Type B pancreatic cell (in vitro differentiated cells): Measurements from ENCODE around the gene GRB10. TPM values are rescaled to one million over a fixed set of nuclear protein-coding genes. Genes with fewer than 3 reads are reported as not detected.

ENCODE experiments used
- DNase-seq: peaks from one replicate; pipeline ENCODE4 v3.0.0; 2021; ENCODE audit warnings: mixed read lengths; ENCODE audit not compliant: unreplicated experiment; ENCODE audit errors: extremely low spot score
- H3K27ac Mint-ChIP-seq: 2 replicates; pipeline ENCODE4 v1.8.0; 2021; ENCODE audit warnings: mild to moderate bottlenecking, mixed read lengths
- H3K27me3 Mint-ChIP-seq: 2 replicates; pipeline ENCODE4 v1.8.0; 2021; ENCODE audit warnings: mixed read lengths
- H3K36me3 Mint-ChIP-seq: 2 replicates; pipeline ENCODE4 v1.8.0; 2021; ENCODE audit warnings: mixed read lengths
- H3K4me1 Mint-ChIP-seq: one replicate; pipeline ENCODE4 v1.8.0; 2021; ENCODE audit warnings: mixed read lengths; ENCODE audit not compliant: unreplicated experiment
- H3K4me3 Mint-ChIP-seq: 2 replicates; pipeline ENCODE4 v1.8.0; 2021; ENCODE audit warnings: mild to moderate bottlenecking, mixed read lengths
- H3K9me3 Mint-ChIP-seq: 2 replicates; pipeline ENCODE4 v1.8.0; 2021; ENCODE audit warnings: mixed read lengths
- total RNA-seq: library from RNA; stranded (reverse); gene quantifications from 2 replicates; pipeline ENCODE4 v1.2.1, GENCODE V29; 2021; ENCODE audit warnings: low replicate concordance
- TF ChIP-seq, protein P1 (sequence below): fragments of 200-600 bp; sonication (generic); conservative IDR thresholded peaks from 2 replicates; pipeline ENCODE4 v1.5.0; 2021; ENCODE audit warnings: antibody characterized with exemption, mild to moderate bottlenecking

GRB10 gene
- total RNA-seq, 1 donor from 2014 or later, result 42.3 TPM

DNA sequence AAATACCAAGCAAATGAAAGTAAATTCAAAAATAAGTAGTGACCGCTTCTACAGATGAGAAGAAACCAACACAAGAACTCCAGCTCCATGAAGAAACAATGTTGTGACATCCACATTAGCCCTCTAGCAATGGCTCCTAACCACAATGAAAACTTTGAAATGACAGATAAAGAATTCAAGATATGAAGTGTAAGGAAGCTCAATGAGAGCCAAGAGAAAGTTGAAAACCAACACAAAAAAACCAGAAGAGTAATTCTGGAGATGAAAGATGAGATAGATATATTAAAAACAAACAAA lies 149.3 kb downstream of the GRB10 start:
- Mint-ChIP-seq H3K27me3 (no peaks in the 10 kb centered on the region), H3K4me3 (no peak overlapping the region), H3K36me3 (peaks cover 5% of the 10 kb centered on the region), H3K27ac (no peak overlapping the region), H3K4me1 (peaks cover 6% of the 10 kb centered on the region), H3K9me3 (peaks cover 4% of the 10 kb centered on the region)
- DNase-seq, result no peak
- TF ChIP-seq, protein P1, sequence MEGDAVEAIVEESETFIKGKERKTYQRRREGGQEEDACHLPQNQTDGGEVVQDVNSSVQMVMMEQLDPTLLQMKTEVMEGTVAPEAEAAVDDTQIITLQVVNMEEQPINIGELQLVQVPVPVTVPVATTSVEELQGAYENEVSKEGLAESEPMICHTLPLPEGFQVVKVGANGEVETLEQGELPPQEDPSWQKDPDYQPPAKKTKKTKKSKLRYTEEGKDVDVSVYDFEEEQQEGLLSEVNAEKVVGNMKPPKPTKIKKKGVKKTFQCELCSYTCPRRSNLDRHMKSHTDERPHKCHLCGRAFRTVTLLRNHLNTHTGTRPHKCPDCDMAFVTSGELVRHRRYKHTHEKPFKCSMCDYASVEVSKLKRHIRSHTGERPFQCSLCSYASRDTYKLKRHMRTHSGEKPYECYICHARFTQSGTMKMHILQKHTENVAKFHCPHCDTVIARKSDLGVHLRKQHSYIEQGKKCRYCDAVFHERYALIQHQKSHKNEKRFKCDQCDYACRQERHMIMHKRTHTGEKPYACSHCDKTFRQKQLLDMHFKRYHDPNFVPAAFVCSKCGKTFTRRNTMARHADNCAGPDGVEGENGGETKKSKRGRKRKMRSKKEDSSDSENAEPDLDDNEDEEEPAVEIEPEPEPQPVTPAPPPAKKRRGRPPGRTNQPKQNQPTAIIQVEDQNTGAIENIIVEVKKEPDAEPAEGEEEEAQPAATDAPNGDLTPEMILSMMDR, result no peak

DNA sequence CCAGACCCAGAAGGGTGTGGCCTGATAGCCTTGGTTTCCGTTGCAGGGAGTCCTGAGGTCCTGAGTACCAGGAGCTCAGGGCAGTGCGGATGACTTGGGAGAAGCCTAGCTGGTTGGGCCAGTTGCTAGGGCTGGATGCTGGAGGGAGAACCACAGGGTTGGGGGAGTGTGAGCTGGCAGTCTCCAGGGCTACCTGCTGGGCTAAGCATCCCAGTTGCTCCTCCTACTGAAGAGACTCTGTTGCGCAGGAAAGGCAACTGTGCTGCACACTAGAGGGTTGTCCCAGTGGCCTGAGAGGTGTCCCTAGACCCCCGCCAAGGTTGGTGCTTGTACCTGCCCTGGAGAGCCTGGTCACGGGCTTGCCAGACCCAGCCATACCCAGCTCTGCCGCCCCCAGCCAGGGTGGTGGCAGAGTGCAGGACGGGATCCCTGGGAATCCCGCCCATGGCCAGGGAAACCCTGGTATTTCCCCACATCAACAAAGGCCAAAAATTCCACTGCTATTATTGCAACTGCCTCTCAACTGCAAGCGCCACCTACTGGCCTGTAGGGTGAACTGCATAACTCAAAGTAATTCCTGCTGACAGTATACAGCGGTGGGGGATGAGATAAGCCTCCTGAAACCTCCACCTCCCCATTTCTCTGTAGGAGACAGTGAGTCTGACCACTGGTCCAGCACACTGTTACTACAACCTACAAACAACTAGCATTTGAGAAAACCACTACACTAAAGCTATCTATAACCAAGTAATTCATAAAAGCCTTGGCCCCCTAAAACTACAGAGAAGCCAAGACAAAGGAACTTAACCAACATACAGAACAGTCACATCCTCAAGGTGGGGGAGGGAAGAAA lies 149.9 kb downstream of the GRB10 start:
- Mint-ChIP-seq H3K27me3 (no peaks in the 10 kb centered on the region), H3K4me3 (no peak overlapping the region), H3K9me3 (peaks cover 4% of the 10 kb centered on the region), H3K4me1 (peaks cover 6% of the 10 kb centered on the region), H3K27ac (no peak overlapping the region), H3K36me3 (peaks cover 5% of the 10 kb centered on the region)
- TF ChIP-seq, protein P1, result peak; percentile 85
- DNase-seq, result no peak

DNA sequence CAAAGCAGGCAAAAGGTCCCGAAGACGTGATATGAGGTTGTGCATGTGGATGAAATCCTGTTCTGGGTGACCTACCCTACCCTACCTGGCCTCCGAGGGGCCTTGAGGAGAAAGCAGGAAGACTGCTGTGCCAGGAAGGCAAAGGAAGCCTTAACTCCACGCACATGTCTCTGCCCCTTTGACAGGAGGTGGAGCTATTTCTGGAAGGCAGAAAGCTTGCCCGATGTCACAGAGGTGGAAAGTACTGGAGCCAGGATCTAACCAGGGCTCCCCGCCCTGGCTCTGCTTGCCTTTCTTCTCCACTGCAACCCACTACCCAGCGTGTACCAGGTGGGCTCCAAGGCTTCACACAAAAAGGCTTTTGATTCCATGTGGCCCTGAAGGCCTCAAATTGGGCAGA lies 151.1 kb downstream of the GRB10 start:
- Mint-ChIP-seq H3K4me1 (peaks cover 6% of the 10 kb centered on the region), H3K9me3 (no peaks in the 10 kb centered on the region), H3K36me3 (peaks cover 5% of the 10 kb centered on the region), H3K27ac (no peak overlapping the region), H3K27me3 (no peaks in the 10 kb centered on the region), H3K4me3 (no peak overlapping the region)
- no peak for DNase-seq
- TF ChIP-seq, protein P1, result no peak

DNA sequence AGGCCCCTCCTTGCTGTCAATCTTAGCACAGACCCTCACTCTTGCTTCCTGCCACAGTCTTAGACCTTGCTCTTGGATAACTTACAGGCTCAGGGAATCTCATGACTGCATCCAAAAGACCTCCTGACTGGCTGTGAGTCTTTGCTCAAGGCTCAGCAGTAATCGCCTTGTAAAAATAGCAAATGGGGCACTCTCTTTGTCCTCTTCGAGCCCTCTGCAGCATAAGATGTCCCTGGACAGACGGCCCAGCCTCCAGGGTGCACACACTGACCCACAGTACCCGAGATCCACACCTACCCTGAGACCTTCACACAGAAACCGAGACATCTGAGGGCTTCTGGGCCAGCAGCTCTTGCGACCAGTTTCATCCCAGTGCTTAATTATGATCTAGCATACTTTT lies 151.6 kb downstream of the GRB10 start:
- no peaks in the 10 kb centered on the region for H3K27me3 Mint-ChIP-seq
- no peak overlapping the region for H3K4me3 Mint-ChIP-seq
- peaks cover 5% of the 10 kb centered on the region for H3K36me3 Mint-ChIP-seq
- H3K4me1 Mint-ChIP-seq, result peaks cover 6% of the 10 kb centered on the region
- DNase-seq, result no peak
- TF ChIP-seq, protein P1, result no peak
- H3K9me3 Mint-ChIP-seq, result no peaks in the 10 kb centered on the region
- H3K27ac Mint-ChIP-seq, result no peak overlapping the region

DNA sequence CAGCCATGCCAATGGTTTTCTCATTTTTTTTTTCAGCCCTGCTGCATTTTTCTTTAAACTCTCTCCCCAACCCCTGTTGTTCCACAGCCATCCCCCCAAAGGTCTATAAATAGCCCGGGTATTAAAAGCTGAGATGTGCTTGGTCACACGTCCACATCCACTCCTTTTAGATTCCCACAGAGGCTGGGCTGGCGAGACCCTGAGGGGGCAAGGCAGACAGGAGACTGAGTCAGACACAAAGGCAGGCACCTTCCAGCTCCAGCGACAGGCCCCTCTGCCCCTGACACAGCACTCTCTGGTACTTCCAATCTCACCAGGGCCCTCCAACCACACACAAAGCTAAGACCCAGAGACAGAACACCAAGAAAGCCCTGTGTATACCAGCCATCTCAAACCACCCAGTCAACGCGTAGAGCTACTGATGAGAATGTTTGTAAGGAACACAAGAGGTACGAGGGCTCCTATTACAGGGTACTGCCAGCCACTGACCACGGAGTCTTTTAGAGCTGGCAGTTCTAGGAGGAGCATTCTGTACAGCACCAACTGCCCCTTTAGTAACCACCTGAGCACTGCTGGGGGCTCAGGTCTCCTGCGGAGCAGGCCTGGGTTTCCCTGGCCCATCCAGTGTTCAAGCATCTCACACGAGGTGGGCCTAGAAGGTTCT lies 153.3 kb downstream of the GRB10 start:
- Mint-ChIP-seq H3K4me1 (peaks cover 6% of the 10 kb centered on the region), H3K9me3 (no peaks in the 10 kb centered on the region), H3K27me3 (no peaks in the 10 kb centered on the region), H3K27ac (no peak overlapping the region), H3K36me3 (peaks cover 5% of the 10 kb centered on the region), H3K4me3 (no peak overlapping the region)
- no peak for DNase-seq
- TF ChIP-seq, protein P1, result no peak
